Stomach smooth muscle (tissue), 2 donors: ENCODE measurements around the gene ARL17B.
"Not testable (repeated sequence)": the region's sequence is repeated elsewhere in the genome, so short reads cannot be mapped to it uniquely, and the experiment has no call there.

Experiments
- H3K27ac ChIP-seq: one replicate; pipeline ENCODE4 v1.7.0; 2013; ENCODE audit warnings: mild to moderate bottlenecking, low read length, inconsistent platforms
- H3K27me3 ChIP-seq, 2 donors: one replicate each; pipeline ENCODE4 v1.7.0; 2013; ENCODE audit warnings: low read length in 2 of 2; ENCODE audit not compliant: insufficient read depth in 2 of 2, control insufficient read depth in 1 of 2
- H3K36me3 ChIP-seq, 2 donors: one replicate each; pipeline ENCODE4 v1.7.0; 2013; ENCODE audit warnings: low read length in 2 of 2; ENCODE audit not compliant: control insufficient read depth in 2 of 2, insufficient read depth in 2 of 2
- H3K4me1 ChIP-seq: one replicate; pipeline ENCODE4 v1.7.0; 2013; ENCODE audit warnings: low read length; ENCODE audit not compliant: control insufficient read depth, insufficient read depth
- H3K4me3 ChIP-seq, 2 donors: one replicate each; pipeline ENCODE4 v1.7.0; 2013; ENCODE audit warnings: low read length in 2 of 2
- H3K9ac ChIP-seq, 2 donors: one replicate each; pipeline ENCODE4 v1.7.0; 2013; ENCODE audit warnings: low read length in 2 of 2, mild to moderate bottlenecking in 1 of 2
- H3K9me3 ChIP-seq, 2 donors: one replicate each; pipeline ENCODE4 v1.7.0; 2013; ENCODE audit warnings: low read length in 2 of 2; ENCODE audit not compliant: control insufficient read depth in 2 of 2
- donor health status: healthy.
- donor health status: Pancreatic carcinoma.

ARL17B gene

DNA sequence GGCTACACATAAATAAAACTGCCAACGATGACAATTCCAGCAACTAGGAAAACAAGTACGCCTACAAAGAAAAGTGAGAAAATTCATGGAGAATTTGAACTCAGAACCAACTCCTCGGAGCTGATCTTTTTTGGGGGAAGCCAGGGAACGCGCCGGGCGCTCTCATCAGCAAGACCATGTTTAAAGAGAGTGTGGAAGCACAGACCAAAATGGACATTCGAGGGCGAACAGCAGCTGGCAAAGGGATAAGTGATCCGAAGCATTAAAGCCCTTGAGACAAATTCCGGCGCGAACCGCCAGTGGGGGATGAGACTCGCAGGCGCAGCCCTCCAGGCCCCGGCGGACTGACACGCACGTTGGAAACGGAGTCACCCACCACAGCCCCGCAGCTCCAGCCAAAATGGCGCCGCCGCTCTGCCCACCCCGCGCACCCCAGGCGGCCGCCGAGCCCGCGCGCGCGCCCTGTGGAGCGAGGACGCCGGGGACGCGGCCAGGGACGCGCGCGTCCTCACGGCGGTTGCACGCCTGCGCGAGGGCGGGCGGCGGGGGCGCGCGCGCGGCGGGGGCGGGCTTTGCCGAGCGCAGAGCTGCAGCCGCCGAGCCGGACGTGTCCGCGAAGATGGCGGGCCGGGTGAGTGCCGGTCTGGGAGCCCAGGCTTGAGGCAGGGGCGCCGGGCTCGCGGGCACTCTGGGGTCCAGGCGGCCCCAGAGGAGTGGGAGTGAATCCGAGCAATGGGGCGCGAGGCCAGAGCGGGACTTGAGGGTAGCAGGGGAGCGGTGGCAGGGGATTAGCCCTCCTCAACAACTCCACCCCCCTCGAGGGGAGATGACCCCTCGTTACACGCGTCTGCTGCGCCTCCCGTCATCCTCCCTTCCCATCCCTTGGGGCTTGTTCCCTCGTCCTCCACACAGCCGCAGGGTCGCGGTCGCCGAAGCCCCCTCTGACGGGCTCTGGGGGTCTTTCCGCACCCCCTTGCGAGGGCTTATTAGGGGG lies 11.0 kb upstream of the ARL17B start:
- not testable (repeated sequence) for H3K27me3 ChIP-seq, H3K4me3 ChIP-seq, H3K9me3 ChIP-seq, H3K9ac ChIP-seq, H3K36me3 ChIP-seq, H3K4me1 ChIP-seq, H3K27ac ChIP-seq

DNA sequence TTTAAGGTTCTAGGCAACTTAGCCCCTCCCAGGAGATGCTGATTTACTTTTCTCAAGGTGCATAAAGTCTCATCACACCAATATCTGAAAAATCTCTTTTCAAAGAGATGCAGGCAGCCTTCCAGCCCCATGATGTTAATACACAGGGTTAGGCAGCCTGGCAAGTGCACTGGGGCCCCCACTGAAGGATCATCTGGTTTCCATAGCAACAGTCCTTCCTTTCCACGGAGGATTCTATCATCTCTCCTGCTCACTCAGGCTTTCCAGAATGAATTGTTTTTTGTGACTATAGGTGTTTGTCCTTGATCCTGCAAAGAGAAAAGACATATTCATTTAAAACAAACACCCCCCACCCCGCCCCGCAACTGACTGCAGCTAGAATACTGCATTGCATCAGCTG lies 6.0 kb upstream of the ARL17B start:
- not testable (repeated sequence) for H3K9me3 ChIP-seq

DNA sequence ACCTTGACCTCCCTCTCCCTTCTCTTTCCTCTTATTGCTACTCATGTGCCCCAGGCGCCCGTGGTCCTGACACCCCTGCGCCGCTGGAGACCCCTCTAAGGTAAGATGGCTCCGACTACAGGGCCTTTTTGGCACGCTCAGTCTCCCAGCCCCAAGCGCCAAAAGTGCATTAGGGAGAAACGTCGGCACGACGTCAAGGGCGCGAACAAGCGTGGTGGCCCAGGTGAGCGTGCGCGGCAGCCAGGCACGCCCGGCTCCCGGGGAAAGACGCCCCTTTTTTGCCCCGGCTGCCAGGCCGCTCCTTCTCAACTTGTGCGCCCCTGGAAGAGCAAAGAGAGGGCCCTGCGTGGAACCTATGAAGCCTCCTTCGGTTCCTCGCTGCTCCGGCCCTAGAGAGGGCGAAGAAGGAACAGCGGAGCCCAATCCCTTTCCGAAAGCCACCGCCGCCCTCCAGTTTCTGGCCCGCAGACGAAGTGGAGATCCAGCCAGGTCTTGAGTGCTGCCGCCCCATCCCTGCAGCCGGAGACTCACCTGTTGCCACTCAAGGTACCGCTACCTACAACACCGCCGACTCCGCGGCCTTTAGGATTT lies 326 bp downstream of the ARL17B start:
- H3K4me3 ChIP-seq, H3K36me3 ChIP-seq, H3K27me3 ChIP-seq, H3K4me1 ChIP-seq, H3K27ac ChIP-seq, H3K9me3 ChIP-seq, H3K9ac ChIP-seq: not testable (repeated sequence)

More for the DNA sequence above, 6.0 kb upstream of the ARL17B start:
- H3K36me3 ChIP-seq, H3K4me1 ChIP-seq, H3K27ac ChIP-seq, H3K27me3 ChIP-seq, H3K9ac ChIP-seq, H3K4me3 ChIP-seq: not testable (repeated sequence)

DNA sequence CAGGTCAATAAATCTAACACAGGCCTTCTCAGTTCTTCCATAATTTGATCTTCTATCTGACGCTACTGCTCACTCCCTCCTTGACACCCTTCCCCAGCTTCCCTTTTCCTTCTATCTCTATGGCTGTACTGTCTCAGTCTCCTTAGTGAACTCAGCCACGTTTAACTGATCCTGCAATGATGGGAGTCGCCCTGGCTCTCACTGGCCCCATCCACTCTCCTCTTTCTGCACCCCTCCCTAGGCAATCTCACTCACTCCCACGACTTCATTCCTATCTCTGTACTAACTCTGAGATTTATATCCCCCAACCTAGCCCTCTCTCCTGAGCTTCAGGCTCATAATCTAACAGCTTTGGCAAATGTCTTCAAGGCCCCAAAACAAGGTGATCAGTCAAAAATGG lies 7.7 kb downstream of the ARL17B start:
- H3K9me3 ChIP-seq, H3K9ac ChIP-seq, H3K27me3 ChIP-seq: not testable (repeated sequence)

DNA sequence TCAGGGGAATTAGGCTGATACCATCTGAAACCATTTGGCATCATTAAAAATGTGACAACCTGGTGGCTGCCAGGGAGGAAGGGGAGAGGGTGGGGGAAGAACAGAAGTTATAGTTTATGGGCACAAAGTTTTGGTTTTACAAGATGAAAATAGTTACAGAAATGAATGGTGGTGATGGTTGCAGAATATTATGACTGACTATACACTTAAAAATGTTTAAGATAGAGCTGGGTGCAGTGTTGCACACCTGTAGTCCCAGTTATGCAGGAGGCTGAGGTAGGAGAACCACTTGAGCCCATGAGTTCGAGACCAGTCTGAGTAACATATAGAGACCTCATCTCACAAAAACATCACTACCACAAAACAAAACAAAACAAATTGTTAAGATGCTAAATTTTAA lies 12.5 kb downstream of the ARL17B start:
- H3K9ac ChIP-seq, H3K27ac ChIP-seq, H3K36me3 ChIP-seq: not testable (repeated sequence)

More for the DNA sequence above, 7.7 kb downstream of the ARL17B start:
- not testable (repeated sequence) for H3K27ac ChIP-seq, H3K36me3 ChIP-seq, H3K4me1 ChIP-seq, H3K4me3 ChIP-seq

DNA sequence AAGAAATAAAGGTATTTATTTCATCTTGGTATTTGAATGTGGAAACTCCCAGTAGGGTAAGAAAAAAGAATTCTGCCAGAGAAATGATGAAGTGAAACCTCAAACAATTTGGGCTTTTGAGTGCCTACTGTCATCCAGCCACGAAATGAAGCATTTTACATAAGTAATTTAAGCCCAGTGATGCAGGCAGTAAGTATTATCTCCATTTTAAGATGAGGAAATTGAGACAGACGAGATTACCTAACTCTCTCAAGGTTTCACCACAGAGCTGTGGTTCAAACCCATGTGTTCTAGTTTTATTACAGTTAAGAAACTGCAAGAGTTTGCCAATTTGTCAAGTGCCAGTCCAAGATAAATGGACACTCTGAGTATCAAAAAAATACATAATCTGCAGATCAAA lies 13.2 kb downstream of the ARL17B start:
- not testable (repeated sequence) for H3K9ac ChIP-seq, H3K4me3 ChIP-seq, H3K9me3 ChIP-seq, H3K4me1 ChIP-seq, H3K27ac ChIP-seq, H3K36me3 ChIP-seq, H3K27me3 ChIP-seq

More for the DNA sequence above, 12.5 kb downstream of the ARL17B start:
- H3K4me1 ChIP-seq, H3K4me3 ChIP-seq, H3K9me3 ChIP-seq, H3K27me3 ChIP-seq: not testable (repeated sequence)

DNA sequence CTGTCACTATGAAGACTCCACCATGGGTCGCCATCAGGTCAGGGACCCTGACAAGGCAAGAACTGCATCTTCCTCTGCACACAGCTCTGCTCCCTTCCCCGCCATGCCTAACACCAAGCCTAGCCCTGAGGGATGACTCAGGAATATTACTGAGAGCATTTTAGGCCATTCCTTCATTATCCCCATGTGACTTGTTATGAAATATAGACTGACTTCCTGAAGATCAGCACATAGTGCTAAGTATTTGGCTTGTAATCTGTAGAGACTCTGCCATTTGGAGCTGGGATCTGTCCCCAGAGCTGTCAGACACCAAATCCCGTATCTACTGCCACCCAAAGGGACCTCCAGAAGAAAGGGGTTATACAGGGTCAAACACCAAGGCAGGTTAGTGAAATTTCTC lies 19.4 kb downstream of the ARL17B start:
- not testable (repeated sequence) for H3K9ac ChIP-seq, H3K27ac ChIP-seq, H3K4me3 ChIP-seq, H3K9me3 ChIP-seq, H3K36me3 ChIP-seq, H3K27me3 ChIP-seq, H3K4me1 ChIP-seq

DNA sequence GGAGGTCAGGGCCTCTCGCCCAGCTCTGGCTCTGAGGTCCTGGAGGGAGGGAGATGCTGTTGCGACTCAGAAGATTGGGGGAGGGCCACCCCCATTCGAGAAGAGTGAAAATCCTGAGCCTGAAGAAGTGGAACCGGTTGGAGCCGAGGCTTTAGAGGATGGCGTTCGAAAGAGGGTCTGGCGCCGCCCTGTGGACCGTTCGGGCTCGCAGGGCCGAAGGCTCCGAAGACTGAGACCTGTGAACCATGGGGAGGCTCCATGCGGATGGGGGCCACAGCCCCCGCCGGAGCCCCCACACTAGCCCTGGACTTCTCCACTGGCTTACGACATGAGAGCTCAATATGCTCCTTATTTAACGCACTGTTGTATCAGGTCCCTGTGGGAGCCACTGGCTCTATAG lies 20.3 kb downstream of the ARL17B start:
- H3K9me3 ChIP-seq, H3K36me3 ChIP-seq, H3K27ac ChIP-seq, H3K4me3 ChIP-seq, H3K27me3 ChIP-seq, H3K9ac ChIP-seq, H3K4me1 ChIP-seq: not testable (repeated sequence)

DNA sequence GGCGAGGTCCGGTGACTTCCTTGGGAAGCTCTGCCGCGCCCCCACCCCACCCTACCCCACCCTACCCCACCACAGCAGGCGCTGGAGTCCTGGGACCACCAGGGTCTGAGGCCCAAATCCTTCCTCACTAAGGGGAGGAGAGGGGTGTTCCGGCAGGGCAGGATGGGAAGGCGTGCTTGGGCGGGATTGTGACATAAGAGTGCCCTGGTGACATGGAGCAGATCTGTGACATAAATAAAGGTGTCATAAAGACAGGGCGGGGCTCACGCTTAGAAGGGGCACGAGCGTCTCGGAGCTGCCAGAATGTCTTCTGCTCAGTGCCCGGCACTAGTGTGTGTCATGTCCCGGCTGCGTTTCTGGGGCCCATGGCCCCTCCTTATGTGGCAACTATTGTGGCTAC lies 66.7 kb downstream of the ARL17B start, which contains the start of gene LRRC37A:
Gene LRRC37A, plus strand, starts transcription at position 301 of the 400 bp plus-strand sequence. Its CDS starts 3 bp downstream, at position 304.
- H3K27ac ChIP-seq, H3K4me3 ChIP-seq, H3K9me3 ChIP-seq, H3K4me1 ChIP-seq, H3K36me3 ChIP-seq, H3K27me3 ChIP-seq, H3K9ac ChIP-seq: not testable (repeated sequence)

DNA sequence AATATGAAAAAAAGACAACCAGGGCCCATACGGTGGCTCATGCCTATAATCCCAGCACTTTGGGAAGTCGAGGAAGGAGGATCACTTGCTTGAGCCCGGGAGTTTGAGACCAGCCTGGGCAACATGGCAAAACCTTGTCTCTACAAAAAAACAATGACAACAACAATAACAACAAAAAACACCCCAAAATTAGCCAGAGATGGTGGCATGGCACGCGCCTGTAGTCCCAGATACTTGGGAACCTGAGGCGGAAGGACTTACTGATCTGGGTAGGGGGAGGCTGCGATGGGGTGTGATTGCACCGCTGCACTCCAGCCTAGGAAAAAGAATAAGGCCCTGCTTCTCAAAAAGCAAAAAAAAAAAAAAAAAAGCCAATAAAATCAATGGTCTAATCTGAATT lies 69.9 kb downstream of the ARL17B start:
- H3K9ac ChIP-seq, H3K4me3 ChIP-seq, H3K9me3 ChIP-seq, H3K27ac ChIP-seq, H3K36me3 ChIP-seq, H3K27me3 ChIP-seq, H3K4me1 ChIP-seq: not testable (repeated sequence)

DNA sequence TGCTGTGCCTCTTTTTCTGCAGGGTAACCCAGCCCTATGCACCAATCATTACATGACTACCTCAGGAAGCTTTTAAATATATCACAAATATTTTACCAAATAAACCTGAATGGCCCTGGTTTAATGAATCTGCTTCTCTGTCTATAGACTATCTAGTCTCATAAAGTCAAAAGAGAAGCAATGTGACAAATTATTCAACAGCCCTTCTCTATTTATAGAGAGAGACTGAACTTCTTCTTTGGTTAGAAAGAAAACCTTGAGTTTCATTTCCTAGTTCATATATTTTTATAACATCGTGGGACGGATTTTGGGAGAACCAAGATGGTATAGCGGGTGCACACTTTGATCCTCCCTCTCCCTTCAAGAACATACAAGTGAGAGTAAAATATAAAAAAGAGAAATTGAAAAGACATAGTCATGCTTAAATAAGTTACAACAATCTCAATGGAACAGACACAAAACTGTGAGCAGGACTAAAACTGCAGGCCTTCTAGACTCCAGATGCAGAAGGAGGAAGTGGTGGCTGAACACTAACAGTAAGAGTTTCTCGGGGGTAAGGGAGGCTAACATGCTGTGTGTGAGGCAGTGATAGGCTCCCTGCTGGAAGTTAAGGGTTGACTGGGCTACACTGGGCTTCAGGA lies 70.5 kb downstream of the ARL17B start:
- H3K9ac ChIP-seq, H3K36me3 ChIP-seq, H3K27ac ChIP-seq, H3K9me3 ChIP-seq, H3K4me1 ChIP-seq, H3K4me3 ChIP-seq, H3K27me3 ChIP-seq: not testable (repeated sequence)
